GM10847 (cell line): ENCODE results near the gene IRAK4.

Source experiments
- POLR2A ChIP-seq: IDR thresholded peaks from 2 replicates; pipeline ENCODE4 v1.6.1; 2011; ENCODE audit not compliant: insufficient read length; ENCODE audit errors: extremely low read depth

The IRAK4 gene

DNA sequence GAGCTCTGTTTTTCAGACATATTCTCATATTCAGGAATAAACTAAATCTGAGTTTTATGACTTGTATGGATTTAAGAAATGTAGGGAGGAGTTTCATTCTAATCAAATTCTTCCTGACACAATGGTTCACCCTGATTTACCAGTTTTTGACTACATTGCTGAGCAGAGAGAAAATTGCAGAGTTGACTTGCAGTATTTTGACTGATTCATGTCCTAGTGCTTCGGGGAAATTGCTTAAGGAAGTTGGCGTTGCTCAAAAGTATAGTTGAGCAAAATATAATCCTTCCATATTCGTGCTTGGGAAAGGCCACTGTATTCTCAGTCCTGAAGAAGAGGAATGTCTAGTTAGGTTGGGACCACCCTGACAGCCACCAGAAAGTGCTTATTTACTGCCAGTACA lies 48.6 kb downstream of the IRAK4 start:
- TF ChIP-seq POLR2A, result no peak

DNA sequence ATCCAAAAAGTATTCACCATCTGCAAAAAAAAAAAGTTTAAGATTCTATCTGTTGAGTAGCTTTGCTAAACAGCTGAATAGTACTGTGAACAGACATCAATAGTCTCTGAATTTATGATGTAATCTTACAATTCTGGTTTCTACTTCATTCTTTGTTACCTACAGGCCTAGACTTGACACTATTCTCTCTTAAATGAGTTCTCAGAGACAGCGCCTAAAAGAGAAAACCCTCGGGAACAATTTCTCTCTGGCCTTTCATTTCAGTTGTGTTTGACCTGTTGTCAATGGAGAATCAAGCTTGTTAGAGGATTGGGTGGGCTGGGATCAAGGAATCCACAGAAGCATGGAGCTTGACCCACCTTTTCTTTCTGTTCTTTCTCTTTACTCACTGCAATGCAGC lies 53.3 kb downstream of the IRAK4 start:
- TF ChIP-seq POLR2A, result no peak

DNA sequence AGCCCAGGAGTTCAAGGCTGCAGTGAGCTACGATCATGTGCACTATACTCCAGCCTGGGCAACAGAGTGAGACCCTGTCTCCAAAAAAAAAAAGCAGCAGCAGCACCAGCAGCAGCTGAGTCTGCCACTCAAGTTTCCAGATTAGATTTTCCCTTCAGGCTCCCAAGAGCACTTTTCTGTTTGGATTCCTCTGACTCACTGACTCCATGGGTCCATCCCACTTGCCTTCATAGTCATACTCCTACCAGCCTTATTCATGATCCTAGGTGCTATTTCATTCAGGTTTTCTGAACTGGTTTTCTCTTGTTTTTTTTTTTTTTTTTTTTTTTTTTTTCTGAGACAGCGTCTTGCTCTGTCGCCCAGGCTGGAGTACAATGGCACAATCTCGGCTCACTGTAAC lies 54.2 kb downstream of the IRAK4 start:
- no peak for TF ChIP-seq POLR2A

DNA sequence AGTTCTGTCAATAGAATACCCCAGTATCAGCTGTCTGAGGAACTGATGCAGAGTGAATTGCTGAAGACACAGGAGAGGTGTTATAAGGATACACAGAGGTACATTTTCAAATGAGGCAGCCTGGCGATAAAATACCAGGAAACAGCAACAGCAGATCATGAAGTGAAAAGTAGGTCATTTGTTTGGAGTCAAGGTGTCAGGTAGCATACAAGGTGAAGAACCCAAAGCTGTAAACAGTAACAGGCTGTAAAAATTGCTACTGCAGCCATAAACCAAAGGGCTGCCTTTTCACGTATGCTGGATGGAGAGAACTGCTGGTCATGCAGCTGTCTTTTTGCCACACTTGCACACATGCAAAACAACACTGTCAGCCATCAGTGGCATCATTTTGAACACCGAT lies 56.7 kb downstream of the IRAK4 start:
- no peak for TF ChIP-seq POLR2A

DNA sequence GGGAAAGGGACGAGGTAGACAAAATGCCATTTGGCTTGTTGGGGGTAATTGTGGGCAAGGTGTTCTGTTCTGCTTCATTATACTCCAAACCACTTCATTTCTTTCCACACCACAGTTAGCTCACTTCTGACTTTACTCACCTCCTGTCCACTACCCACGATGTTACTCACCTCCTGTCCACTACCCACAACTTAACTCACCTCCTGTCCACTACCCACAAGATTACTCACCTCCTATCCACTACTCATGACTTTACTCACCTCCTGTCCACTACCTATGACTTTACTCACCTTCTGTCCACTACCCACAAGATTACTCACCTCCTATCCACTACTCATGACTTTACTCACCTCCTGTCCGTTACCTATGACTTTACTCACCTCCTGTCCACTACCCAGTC lies 57.4 kb downstream of the IRAK4 start:
- TF ChIP-seq POLR2A, result no peak

DNA sequence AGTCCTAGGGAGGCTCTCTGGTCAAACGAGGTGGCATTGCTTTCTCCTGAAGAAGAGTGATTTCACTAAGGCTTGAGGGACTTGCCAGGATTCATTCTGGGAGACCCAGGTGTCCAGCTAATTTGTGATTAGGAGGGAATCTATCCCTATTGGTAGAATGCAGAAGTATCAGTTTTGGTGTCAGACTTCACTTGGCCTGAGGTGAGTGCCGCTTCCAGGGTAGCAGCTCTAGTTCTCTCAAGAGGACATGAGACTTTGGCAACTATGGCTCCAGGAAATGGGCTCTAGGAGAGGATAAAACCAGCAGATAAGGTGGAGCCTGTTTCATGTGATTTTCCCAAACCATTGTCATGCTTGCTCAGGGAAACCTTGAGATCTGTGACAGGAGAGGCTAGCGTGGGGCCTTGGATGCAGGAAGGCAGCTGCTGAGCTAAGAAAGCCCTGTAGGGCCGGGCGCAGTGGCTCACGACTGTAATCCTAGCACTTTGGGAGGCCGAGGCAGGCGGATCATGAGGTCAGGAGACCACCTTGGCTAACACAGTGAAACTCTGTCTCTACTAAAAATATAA lies 65.5 kb downstream of the IRAK4 start:
- TF ChIP-seq POLR2A, result no peak

DNA sequence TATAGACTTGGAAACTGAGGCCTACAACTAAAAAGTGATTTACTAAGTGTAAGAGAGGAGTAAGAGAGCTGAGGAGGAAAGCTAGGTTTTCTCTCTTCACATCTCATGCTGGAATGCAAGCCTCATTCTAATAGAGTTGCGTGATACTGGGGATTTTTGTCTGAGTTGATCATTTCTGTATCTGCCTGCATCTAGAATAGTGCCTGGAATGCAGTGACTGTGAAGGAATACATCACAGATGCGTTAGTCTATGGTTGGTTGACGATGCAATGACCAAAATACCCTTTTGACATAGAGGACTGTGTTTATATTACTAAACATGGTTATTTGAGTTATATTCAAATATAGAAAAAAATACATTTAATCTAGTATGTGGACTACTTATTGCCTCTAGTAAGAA lies 67.9 kb downstream of the IRAK4 start:
- TF ChIP-seq POLR2A, result no peak

DNA sequence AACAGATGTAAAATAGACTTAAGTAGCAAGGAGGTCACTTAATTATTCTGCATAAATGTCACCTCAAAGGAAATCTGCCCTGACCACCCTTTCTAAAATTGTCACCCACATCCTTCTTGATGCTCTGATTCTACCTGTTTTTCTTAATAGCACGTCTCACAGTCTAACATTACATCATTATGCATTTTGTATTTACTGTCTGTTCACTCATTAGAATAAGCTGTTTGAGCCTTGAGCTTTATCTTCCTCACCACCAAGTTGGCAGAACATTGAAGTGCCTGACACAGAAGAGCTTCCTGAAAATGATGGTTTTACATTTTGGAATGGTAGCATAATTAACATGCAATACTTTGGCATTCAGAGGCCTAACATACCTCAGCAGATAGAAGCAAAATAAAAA lies 68.3 kb downstream of the IRAK4 start:
- no peak for TF ChIP-seq POLR2A

DNA sequence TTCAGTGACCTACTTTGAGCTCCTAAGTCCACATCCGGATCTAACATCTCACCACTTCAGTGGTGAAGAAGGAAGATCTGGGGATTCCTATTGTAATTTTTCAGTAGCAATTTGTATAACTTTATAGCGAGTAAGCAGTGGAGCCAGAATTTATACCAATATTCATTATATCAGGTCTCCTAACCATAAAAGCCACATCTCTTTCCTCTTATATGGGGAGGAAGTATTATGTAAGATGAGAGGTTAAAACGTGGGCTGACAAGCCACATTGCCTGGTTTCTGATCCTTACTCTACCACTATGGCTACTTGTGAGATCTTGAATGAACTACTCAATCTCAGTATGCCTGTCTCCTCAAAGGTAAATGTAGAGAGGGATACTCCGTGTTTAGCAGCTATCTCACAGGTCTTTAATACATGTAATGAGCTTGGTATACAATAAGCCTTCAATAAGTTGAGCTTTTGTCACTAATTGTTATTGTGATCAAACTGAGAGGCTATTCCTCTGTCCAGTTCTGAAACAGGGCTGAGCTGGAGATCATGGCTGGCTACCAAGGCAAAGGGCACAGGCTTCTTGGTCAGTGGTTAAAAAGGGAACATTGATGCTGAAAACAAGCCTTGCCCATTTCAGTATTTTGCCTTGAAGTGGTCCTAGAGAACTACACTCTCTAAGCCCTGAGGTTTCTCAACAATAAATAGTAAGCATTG lies 73.9 kb downstream of the IRAK4 start:
- no peak for TF ChIP-seq POLR2A

DNA sequence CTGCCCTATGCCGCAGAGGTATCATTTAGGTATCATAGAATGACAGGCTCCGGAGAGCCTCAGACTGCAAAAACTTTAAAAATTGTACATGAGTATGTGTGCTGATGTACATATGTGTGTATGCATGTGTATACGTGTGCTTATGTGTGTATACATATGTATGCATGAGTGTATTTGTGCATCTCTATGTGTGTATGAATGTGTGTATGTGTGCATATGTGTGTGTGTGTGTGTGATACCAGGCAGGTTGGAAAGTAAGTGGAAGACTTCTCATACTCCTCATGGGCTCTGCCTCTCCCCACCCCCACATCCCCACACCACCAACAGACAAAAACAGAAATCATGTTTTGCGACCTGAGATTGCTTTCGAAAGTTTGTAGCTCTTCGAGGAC lies 76.5 kb downstream of the IRAK4 start:
- no peak for TF ChIP-seq POLR2A

DNA sequence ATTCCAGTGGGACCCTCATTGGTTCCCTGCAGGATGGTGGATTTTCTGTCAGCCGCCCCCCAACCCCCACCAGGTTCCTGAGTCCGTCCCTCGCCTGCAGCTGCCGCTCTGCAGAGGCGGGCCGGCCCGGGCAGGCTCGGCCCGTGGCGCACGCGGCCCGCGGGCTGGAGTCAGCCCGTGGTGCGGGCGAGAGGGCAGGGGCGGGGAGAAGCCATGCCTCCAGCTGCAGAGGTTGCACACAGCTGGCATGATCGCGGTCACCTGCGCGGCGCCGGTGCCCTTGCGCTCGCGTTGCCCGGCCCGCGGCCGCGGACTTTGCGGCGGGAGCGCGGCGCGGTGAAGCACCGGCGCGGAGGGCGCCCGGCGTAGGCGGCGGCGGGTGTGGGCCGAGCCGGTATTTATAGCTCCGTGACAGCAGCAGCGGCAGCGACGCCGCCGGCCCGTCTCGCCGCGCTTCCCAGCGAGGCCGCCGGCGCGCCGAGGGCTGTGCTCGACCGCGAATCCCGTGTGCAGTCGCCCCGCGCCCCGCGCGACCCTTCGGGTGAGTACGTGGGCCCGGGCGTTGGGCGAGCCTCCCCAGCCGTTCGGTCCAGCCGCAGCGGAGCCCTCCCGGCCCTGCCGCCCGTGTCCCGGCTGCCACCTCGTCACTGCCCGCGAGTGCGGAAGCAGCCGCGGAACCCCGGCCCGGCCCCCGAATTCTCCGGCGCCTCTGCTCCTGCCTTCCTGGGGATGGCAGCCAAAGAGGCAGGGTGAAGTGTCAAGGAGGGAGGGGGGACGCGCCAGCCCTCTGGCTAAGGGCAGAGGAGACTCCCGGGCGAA lies 77.1 kb downstream of the IRAK4 start, which contains the start of gene TMEM117:
Gene TMEM117, plus strand, starts transcription at position 426 of the 819 bp plus-strand sequence.
- peak; percentile 40 for TF ChIP-seq POLR2A

DNA sequence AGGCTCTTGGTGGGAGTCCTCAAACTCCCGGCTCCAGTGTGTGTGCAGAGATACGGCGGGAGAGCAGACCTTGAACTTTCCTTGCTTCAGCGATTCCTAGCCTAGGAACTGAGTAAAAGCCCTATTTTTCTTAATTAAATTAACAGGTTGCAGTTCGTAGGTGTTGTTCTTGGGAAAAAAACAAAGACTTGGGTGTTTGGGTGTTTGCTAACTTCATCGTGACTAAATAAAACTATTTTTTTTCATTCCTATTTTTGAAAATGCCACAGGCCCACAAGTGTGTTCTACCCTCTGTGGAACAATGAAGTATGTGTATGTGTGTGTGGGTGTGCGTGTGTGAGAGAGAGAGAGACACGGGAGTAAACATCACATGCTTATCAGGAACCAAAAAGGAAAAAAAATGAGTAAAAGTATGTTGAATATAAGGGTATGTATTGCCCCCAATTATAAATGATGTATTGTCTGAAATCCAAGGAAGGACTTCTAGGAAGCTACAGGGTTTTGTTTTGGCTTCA lies 77.8 kb downstream of the IRAK4 start:
- no peak for TF ChIP-seq POLR2A
